Ishikawa (cell line): ENCODE data around the gene SRGAP1.

ENCODE experiments used
- CEBPB ChIP-seq: IDR thresholded peaks from 2 replicates; pipeline ENCODE4 v1.6.1; 2012
- CREB1 ChIP-seq: IDR thresholded peaks from 2 replicates; pipeline ENCODE4 v1.6.1; 2012; ENCODE audit warnings: low read depth
- EGR1 ChIP-seq: IDR thresholded peaks from 2 replicates; pipeline ENCODE4 v1.6.1; 2012
- EP300 ChIP-seq: IDR thresholded peaks from 2 replicates; pipeline ENCODE4 v1.6.1; 2012; ENCODE audit warnings: borderline replicate concordance
- FOXM1 ChIP-seq: IDR thresholded peaks from 2 replicates; pipeline ENCODE4 v1.6.1; 2012; ENCODE audit warnings: low read depth, borderline replicate concordance
- NFIC ChIP-seq: IDR thresholded peaks from 2 replicates; pipeline ENCODE4 v1.6.1; 2012
- RAD21 ChIP-seq: IDR thresholded peaks from 2 replicates; pipeline ENCODE4 v1.6.1; 2012; ENCODE audit warnings: low read depth
- TAF1 ChIP-seq: IDR thresholded peaks from 2 replicates; pipeline ENCODE4 v1.6.1; 2012; ENCODE audit warnings: low read depth, mild to moderate bottlenecking
- TCF12 ChIP-seq: IDR thresholded peaks from 2 replicates; pipeline ENCODE4 v1.6.1; 2012; ENCODE audit warnings: low read depth
- TEAD4 ChIP-seq: IDR thresholded peaks from 2 replicates; pipeline ENCODE4 v1.6.1; 2012
- YY1 ChIP-seq: IDR thresholded peaks from 2 replicates; pipeline ENCODE4 v1.6.1; 2012; ENCODE audit warnings: low read depth
- ZBTB7A ChIP-seq: IDR thresholded peaks from 2 replicates; pipeline ENCODE4 v1.6.1; 2012; ENCODE audit warnings: low read depth
- TF ChIP-seq, protein P1 (sequence below): IDR thresholded peaks from 2 replicates; pipeline ENCODE4 v1.6.1; 2012
- TF ChIP-seq, protein P2 (sequence below): IDR thresholded peaks from 2 replicates; pipeline ENCODE4 v1.6.1; 2012; ENCODE audit warnings: low read depth, mild to moderate bottlenecking
- TF ChIP-seq, protein P3 (sequence below): IDR thresholded peaks from 2 replicates; pipeline ENCODE4 v1.6.1; 2012

The SRGAP1 gene

DNA sequence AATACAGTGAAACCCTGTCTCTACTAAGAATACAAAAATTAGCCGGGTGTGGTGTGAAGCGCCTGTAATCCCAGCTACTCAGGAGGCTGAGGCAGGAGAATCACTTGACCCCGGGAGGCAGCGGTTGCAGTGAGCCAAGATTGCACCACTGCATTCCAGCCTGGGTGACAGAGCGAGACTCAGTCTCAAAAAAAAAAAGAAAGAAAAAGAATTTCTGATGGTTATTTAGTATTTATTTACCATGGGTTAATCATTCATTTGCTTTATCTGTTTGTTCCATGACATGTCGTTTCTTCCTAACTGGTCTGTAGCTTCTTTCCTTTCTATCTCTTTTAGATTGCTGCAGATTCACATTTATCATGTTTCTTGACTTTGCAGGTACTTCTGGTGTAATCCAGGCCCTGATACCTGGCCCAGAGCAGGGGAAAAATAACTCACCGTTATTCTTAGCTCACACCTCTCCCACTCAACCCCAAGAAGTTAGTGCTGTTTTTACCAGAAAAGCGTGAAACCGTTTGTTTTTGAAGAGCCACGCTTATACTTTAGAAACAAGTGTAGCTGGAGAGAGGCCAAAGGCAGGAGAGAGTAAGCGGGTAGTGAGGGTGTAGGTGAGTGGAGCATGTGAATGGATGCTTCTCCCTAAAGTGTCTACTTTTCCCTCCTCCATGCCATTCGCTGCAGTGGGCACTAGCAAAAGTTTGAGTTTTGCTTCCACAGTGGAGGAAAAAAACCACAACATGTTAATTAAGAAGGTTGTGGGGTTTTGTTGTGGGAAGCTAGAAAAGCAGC is 45.4 kb downstream of the SRGAP1 start:
- no peak for TF ChIP-seq EP300
- 0 out of 2 replicates have a peak, but pooled peaks have one; percentile 4 for TF ChIP-seq CEBPB

- TF ChIP-seq EGR1 (no peak), NFIC (no peak), RAD21 (no peak), YY1 (no peak), TAF1 (no peak), CEBPB (no peak), FOXM1 (no peak), TCF12 (no peak), EP300 (no peak), CREB1 (no peak)
- TF ChIP-seq, protein P1, sequence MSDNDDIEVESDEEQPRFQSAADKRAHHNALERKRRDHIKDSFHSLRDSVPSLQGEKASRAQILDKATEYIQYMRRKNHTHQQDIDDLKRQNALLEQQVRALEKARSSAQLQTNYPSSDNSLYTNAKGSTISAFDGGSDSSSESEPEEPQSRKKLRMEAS, result no peak
Measured at GRCh38 chr12:63893170-63893569, 48.7 kb downstream of the SRGAP1 start.

DNA sequence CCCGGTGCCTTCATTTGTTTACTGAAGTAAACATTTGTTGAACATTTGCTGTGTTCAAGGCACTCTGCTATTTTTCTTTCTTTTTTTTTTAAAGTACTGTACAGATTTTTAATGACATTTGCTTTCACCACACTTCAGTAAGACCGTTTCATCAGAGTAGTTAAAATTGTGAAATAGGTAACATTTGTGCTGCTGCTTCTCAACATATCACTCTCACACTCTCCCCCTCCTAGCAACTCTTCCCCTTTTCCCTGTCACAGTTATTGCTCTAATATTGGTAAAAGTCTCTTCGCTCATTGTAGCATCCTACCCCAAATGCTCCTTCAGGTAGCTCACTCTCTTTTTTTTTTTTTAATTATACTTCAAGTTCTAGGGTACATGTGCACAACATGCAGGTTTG is 49.6 kb downstream of the SRGAP1 start:
- TF ChIP-seq CEBPB (no peak), YY1 (no peak), NFIC (no peak)

- TF ChIP-seq YY1, result no peak
- TF ChIP-seq, protein P2, sequence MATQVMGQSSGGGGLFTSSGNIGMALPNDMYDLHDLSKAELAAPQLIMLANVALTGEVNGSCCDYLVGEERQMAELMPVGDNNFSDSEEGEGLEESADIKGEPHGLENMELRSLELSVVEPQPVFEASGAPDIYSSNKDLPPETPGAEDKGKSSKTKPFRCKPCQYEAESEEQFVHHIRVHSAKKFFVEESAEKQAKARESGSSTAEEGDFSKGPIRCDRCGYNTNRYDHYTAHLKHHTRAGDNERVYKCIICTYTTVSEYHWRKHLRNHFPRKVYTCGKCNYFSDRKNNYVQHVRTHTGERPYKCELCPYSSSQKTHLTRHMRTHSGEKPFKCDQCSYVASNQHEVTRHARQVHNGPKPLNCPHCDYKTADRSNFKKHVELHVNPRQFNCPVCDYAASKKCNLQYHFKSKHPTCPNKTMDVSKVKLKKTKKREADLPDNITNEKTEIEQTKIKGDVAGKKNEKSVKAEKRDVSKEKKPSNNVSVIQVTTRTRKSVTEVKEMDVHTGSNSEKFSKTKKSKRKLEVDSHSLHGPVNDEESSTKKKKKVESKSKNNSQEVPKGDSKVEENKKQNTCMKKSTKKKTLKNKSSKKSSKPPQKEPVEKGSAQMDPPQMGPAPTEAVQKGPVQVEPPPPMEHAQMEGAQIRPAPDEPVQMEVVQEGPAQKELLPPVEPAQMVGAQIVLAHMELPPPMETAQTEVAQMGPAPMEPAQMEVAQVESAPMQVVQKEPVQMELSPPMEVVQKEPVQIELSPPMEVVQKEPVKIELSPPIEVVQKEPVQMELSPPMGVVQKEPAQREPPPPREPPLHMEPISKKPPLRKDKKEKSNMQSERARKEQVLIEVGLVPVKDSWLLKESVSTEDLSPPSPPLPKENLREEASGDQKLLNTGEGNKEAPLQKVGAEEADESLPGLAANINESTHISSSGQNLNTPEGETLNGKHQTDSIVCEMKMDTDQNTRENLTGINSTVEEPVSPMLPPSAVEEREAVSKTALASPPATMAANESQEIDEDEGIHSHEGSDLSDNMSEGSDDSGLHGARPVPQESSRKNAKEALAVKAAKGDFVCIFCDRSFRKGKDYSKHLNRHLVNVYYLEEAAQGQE, result no peak
- no peak for TF ChIP-seq EP300
- TF ChIP-seq TCF12, result no peak
- no peak for TF ChIP-seq FOXM1
- TF ChIP-seq TAF1, result no peak
- no peak for TF ChIP-seq EGR1
- TF ChIP-seq, protein P3, sequence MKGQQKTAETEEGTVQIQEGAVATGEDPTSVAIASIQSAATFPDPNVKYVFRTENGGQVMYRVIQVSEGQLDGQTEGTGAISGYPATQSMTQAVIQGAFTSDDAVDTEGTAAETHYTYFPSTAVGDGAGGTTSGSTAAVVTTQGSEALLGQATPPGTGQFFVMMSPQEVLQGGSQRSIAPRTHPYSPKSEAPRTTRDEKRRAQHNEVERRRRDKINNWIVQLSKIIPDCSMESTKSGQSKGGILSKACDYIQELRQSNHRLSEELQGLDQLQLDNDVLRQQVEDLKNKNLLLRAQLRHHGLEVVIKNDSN, result no peak
- TF ChIP-seq NFIC, result no peak
- TF ChIP-seq CREB1, result no peak
- TF ChIP-seq CEBPB, result no peak
- no peak for TF ChIP-seq ZBTB7A
- TF ChIP-seq TEAD4, result no peak
- no peak for TF ChIP-seq RAD21
- TF ChIP-seq, protein P1, result no peak
Measured at GRCh38 chr12:63895841-63896240, 51.3 kb downstream of the SRGAP1 start.

DNA sequence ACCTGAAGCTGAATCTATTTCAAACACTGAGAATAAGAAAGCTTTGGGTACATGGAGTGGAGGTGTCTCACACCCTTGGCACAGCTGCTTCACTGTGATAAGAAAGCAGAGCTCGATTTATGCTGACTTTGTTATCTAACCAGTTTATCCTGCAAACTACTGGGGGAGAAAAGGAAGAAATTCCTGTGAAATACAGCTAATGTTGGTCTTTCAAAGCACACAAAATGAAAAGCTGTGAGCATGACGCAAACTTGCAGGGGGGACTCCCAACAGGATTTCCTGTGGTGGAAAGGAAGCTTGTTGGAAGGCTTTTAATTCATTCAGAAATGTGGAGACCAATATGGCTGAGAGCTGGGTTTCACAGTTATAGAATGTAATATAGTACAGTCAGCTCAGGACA is 53.4 kb downstream of the SRGAP1 start:
- TF ChIP-seq CEBPB (no peak), NFIC (no peak), CREB1 (no peak), EP300 (no peak), FOXM1 (no peak), ZBTB7A (no peak)
- TF ChIP-seq, protein P3, result no peak
- TF ChIP-seq, protein P2, result no peak
- TF ChIP-seq, protein P1, result no peak

DNA sequence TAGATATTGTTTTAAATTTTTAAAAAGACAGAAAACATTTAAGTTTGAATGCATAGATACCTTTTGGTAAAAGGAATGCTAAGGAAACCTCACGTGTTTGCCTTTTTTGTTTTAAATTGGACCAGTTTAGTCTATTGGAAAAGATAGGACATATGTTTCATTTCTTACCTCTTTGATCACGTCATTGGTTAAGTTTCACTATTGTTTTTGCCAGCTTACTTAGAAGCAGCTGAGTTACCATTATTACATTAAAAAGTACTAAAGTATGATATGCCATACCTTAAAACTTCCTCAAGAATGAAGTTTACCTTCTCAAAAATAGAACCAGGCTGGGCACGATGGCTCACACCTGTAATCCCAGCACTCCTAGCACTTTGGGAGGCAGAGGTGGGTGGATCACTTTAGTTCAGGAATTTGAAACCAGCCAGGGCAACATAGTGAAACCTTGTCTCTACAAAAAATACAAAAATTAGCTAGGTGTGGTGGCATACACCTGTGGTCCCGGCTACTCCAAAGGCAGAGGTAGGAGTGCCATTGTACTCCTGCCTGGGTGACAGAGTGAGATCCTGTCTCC is 54.4 kb downstream of the SRGAP1 start:
- TF ChIP-seq CEBPB (no peak), TEAD4 (no peak), NFIC (no peak), ZBTB7A (no peak), YY1 (no peak), TCF12 (no peak), RAD21 (no peak), CREB1 (no peak), TAF1 (no peak), FOXM1 (no peak), EP300 (no peak), EGR1 (no peak)
- TF ChIP-seq, protein P1, result no peak
- TF ChIP-seq, protein P2, result no peak
- TF ChIP-seq, protein P3, result no peak
